HG02623 (cell line): ENCODE results near the gene MRPS30.
"Not testable (repeated sequence)": the region's sequence is repeated elsewhere in the genome, so short reads cannot be mapped to it uniquely, and the experiment has no call there.

Source experiments
- ATAC-seq: cut with Tn5 transposase; IDR thresholded peaks from one replicate; pipeline ENCODE4 v1.9.1; 2021; ENCODE audit warnings: moderate library complexity; ENCODE audit not compliant: unreplicated experiment

The MRPS30 gene

GRCh38 chr5:44814761-44815160 is 6.0 kb downstream of the MRPS30 start:
- ATAC-seq: no peak

GRCh38 chr5:44821164-44821563 is 12.4 kb downstream of the MRPS30 start:
- no peak for ATAC-seq

GRCh38 chr5:44824662-44825061 is 15.9 kb downstream of the MRPS30 start:
- ATAC-seq: not testable (repeated sequence)

GRCh38 chr5:44827681-44828080 is 18.9 kb downstream of the MRPS30 start:
- ATAC-seq: no peak

GRCh38 chr5:44828719-44829118 is 20.0 kb downstream of the MRPS30 start:
- ATAC-seq: no peak

- ATAC-seq: no peak
These were observed 22.2 kb downstream of the MRPS30 start for GRCh38 chr5:44830951-44831350.

- no peak for ATAC-seq
These were observed 24.5 kb downstream of the MRPS30 start for GRCh38 chr5:44833249-44833648.

GRCh38 chr5:44835693-44836092 is 26.9 kb downstream of the MRPS30 start:
- no peak for ATAC-seq

- ATAC-seq: no peak
These were observed 30.4 kb downstream of the MRPS30 start for GRCh38 chr5:44839018-44839681.

- ATAC-seq: no peak
These were observed 33.9 kb downstream of the MRPS30 start for GRCh38 chr5:44842496-44843282.

- no peak for ATAC-seq
These were observed 36.0 kb downstream of the MRPS30 start for GRCh38 chr5:44844744-44845143.

- ATAC-seq: no peak
These were observed 37.0 kb downstream of the MRPS30 start for GRCh38 chr5:44845777-44846176.

GRCh38 chr5:44847206-44847852 is 38.6 kb downstream of the MRPS30 start:
- no peak for ATAC-seq

GRCh38 chr5:44860267-44860666 is 51.5 kb downstream of the MRPS30 start:
- no peak for ATAC-seq

GRCh38 chr5:44862808-44863207 is 54.1 kb downstream of the MRPS30 start:
- no peak for ATAC-seq
